ENCODE measurements around the gene MAD1L1.

GRCh38 chr7:2082139-2082998 is 150.4 kb downstream of the MAD1L1 start:
- TF ChIP-seq POLR2A (IDR thresholded peaks at IDR 0.05; ENCODE audit: low read depth, low read length) (no peak), CTCF (IDR thresholded peaks at IDR 0.05; ENCODE audit: extremely low read depth in 1 of 2, insufficient read depth in 1 of 2, low read depth in 1 of 2, low read length in 2 of 2) (no peak), JUN (IDR thresholded peaks at IDR 0.05; ENCODE audit: borderline replicate concordance, insufficient read depth, insufficient read length, low read depth) (no peak)
